Measurements from ENCODE around the gene ABCA8. TPM values are rescaled to one million over a fixed set of nuclear protein-coding genes. Genes with fewer than 3 reads are reported as not detected.

ABCA8 gene
- polyA plus RNA-seq, 3 donors, result not detected

DNA sequence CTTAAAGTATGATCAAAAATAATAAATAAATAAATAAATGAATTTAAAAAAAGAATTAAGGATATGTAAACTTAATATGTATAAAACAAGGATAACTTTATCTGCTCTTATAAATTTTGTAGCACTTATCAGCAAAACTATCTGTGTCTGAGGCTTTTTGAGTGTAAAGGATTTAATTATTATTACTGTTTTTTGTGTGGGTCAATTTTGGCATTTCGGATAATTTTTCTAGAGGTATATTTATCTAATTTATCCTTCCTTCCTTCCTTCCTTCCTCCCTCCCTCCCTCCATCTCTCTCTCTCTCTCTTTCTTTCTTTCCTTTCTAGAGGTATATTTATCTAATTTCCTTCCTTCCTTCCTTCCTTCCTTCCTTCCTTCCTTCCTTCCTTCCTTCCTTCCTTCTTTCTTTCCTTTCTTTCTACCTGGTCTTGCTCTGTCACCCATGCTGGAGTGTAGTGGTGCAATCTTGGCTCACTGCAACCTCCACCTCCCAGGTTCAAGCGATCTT is 120.8 kb downstream of the ABCA8 start:
- Histone ChIP-seq H3K79me2 (ENCODE audit: insufficient read depth, low read length) (no peaks in the 10 kb centered on the region), H3K4me1 (ENCODE audit: control insufficient read depth in 1 of 2, insufficient read depth in 2 of 2, low read length in 2 of 2) (peaks cover 3 to 5% of the 10 kb centered on the region in 2 donors), H3K4me2 (replicated peaks; ENCODE audit: extremely low read depth, low read length, poor library complexity, severe bottlenecking) (no peak overlapping the region), H3K9me3 (replicated peaks in 1 of 2; ENCODE audit: control insufficient read depth in 1 of 2, insufficient read depth in 1 of 2, low read length in 2 of 2) (no peaks in the 10 kb centered on the region), H4K20me1 (ENCODE audit: insufficient read depth, low read length) (no peaks in the 10 kb centered on the region), H2AFZ (ENCODE audit: insufficient read depth, low read depth, low read length, poor library complexity, severe bottlenecking) (no peak overlapping the region), H3K9ac (ENCODE audit: insufficient read depth, low read length, poor library complexity, severe bottlenecking) (no peak overlapping the region), H3K36me3 (replicated peaks in 1 of 2; ENCODE audit: control insufficient read depth in 1 of 2, insufficient read depth in 2 of 2, low read length in 2 of 2) (no peaks in the 10 kb centered on the region), H3K27me3 (ENCODE audit: control insufficient read depth in 2 of 2, insufficient read depth in 2 of 2, low read length in 2 of 2) (no peaks in the 10 kb centered on the region), H3K4me3 (replicated peaks in 1 of 3; ENCODE audit: low read depth in 2 of 3, low read length in 3 of 3) (no peak overlapping the region), H3K27ac (ENCODE audit: low read depth in 1 of 2, low read length in 2 of 2) (no peak overlapping the region)
- Mint-ChIP-seq H3K4me3 (no peak overlapping the region), H3K9me3 (peaks cover 3 to 10% (median 8%) of the 10 kb centered on the region in 7 donors), H3K27ac (peak overlapping the region in 2 of 7 donors; percentile 16 to 41), H3K36me3 (no peaks in the 10 kb centered on the region), H3K4me1 (peaks cover 12% of the 10 kb centered on the region), H3K27me3 (ENCODE audit: low read depth in 3 of 3) (peaks cover 0 to 6% (median 0%) of the 10 kb centered on the region in 3 donors)
- intact Hi-C loops (cut with micrococcal nuclease), result no loop called here
- no CpG with 5 or more reads among the region's 2 CpGs for WGBS (ENCODE audit: insufficient coverage)
- TF ChIP-seq, protein P1, sequence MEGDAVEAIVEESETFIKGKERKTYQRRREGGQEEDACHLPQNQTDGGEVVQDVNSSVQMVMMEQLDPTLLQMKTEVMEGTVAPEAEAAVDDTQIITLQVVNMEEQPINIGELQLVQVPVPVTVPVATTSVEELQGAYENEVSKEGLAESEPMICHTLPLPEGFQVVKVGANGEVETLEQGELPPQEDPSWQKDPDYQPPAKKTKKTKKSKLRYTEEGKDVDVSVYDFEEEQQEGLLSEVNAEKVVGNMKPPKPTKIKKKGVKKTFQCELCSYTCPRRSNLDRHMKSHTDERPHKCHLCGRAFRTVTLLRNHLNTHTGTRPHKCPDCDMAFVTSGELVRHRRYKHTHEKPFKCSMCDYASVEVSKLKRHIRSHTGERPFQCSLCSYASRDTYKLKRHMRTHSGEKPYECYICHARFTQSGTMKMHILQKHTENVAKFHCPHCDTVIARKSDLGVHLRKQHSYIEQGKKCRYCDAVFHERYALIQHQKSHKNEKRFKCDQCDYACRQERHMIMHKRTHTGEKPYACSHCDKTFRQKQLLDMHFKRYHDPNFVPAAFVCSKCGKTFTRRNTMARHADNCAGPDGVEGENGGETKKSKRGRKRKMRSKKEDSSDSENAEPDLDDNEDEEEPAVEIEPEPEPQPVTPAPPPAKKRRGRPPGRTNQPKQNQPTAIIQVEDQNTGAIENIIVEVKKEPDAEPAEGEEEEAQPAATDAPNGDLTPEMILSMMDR (IDR thresholded peaks at IDR 0.05), result no peak
- DNase-seq, result no peak

- peak in 1 of 3 donors; percentile 1 for DNase-seq
- H3K4me2 ChIP-seq (replicated peaks; ENCODE audit: extremely low read depth, low read length, poor library complexity, severe bottlenecking), result no peak overlapping the region
- TF ChIP-seq, protein P1 (IDR thresholded peaks at IDR 0.05), result no peak
- H3K27ac ChIP-seq (ENCODE audit: low read depth in 1 of 2, low read length in 2 of 2), result no peak overlapping the region
- H2AFZ ChIP-seq (ENCODE audit: insufficient read depth, low read depth, low read length, poor library complexity, severe bottlenecking), result peak overlapping the region; percentile 26
- no peak overlapping the region for H3K9ac ChIP-seq (ENCODE audit: insufficient read depth, low read length, poor library complexity, severe bottlenecking)
- H3K4me1 ChIP-seq (ENCODE audit: control insufficient read depth in 1 of 2, insufficient read depth in 2 of 2, low read length in 2 of 2), result peaks cover 3 to 5% of the 10 kb centered on the region in 2 donors
- WGBS (ENCODE audit: insufficient coverage), result 50% methylated on average over 2 of the region's 2 CpGs
- no peaks in the 10 kb centered on the region for H3K36me3 ChIP-seq (replicated peaks in 1 of 2; ENCODE audit: control insufficient read depth in 1 of 2, insufficient read depth in 2 of 2, low read length in 2 of 2)
- no peak overlapping the region for H3K4me3 ChIP-seq (replicated peaks in 1 of 3; ENCODE audit: low read depth in 2 of 3, low read length in 3 of 3)
- peaks cover 15% of the 10 kb centered on the region for H3K4me1 Mint-ChIP-seq
- H3K27me3 Mint-ChIP-seq (ENCODE audit: low read depth in 3 of 3), result peaks cover 0 to 6% (median 0%) of the 10 kb centered on the region in 3 donors
- H3K9me3 ChIP-seq (replicated peaks in 1 of 2; ENCODE audit: control insufficient read depth in 1 of 2, insufficient read depth in 1 of 2, low read length in 2 of 2), result no peaks in the 10 kb centered on the region
- H3K27ac Mint-ChIP-seq, result peak overlapping the region in 1 of 7 donors; percentile 79
- intact Hi-C loops (cut with micrococcal nuclease), result no loop called here
- no peaks in the 10 kb centered on the region for H4K20me1 ChIP-seq (ENCODE audit: insufficient read depth, low read length)
- H3K36me3 Mint-ChIP-seq, result no peaks in the 10 kb centered on the region
- no peak overlapping the region for H3K4me3 Mint-ChIP-seq
- no peaks in the 10 kb centered on the region for H3K27me3 ChIP-seq (ENCODE audit: control insufficient read depth in 2 of 2, insufficient read depth in 2 of 2, low read length in 2 of 2)
- H3K79me2 ChIP-seq (ENCODE audit: insufficient read depth, low read length), result no peaks in the 10 kb centered on the region
- H3K9me3 Mint-ChIP-seq, result peaks cover 7 to 14% (median 12%) of the 10 kb centered on the region in 7 donors
These were observed 122.9 kb downstream of the ABCA8 start for GRCh38 chr17:68832109-68832802.
